HG02840 (cell line): ENCODE data around the gene TRABD2A.
"Not testable (repeated sequence)": the region's sequence is repeated elsewhere in the genome, so short reads cannot be mapped to it uniquely, and the experiment has no call there.

ENCODE experiments used
- ATAC-seq: cut with Tn5 transposase; IDR thresholded peaks from one replicate; pipeline ENCODE4 v1.9.1; 2021; ENCODE audit warnings: mild to moderate bottlenecking, moderate library complexity, moderate number of reproducible peaks; ENCODE audit not compliant: unreplicated experiment, low FRiP score

TRABD2A gene

GRCh38 chr2:84788498-84788897 is 92.4 kb downstream of the TRABD2A start:
- no peak for ATAC-seq

- ATAC-seq: no peak
Measured at GRCh38 chr2:84788027-84788426, 92.9 kb downstream of the TRABD2A start.

- ATAC-seq: no peak
Measured at GRCh38 chr2:84786601-84787000, 94.3 kb downstream of the TRABD2A start.

- ATAC-seq: no peak
Measured at GRCh38 chr2:84785950-84786349, 94.9 kb downstream of the TRABD2A start.

GRCh38 chr2:84782717-84783442 is 98.0 kb downstream of the TRABD2A start:
- ATAC-seq: no peak

- ATAC-seq: no peak
Measured at GRCh38 chr2:84781942-84782716, 98.8 kb downstream of the TRABD2A start.

GRCh38 chr2:84779781-84780180 is 101.1 kb downstream of the TRABD2A start:
- no peak for ATAC-seq

- no peak for ATAC-seq
Measured at GRCh38 chr2:84778911-84779690, 101.8 kb downstream of the TRABD2A start.

GRCh38 chr2:84776011-84776410 is 104.9 kb downstream of the TRABD2A start:
- no peak for ATAC-seq

GRCh38 chr2:84773562-84773961 is 107.3 kb downstream of the TRABD2A start:
- ATAC-seq: not testable (repeated sequence)
